ENCODE data around the gene CCNL2. TPM values are rescaled to one million over a fixed set of nuclear protein-coding genes. Genes with fewer than 3 reads are reported as not detected.

CCNL2 gene
- total RNA-seq, 1 experiment from 2014 or later, result 173 TPM

- Histone ChIP-seq H2BK120ac (ENCODE audit: low read depth, low read length, poor library complexity, severe bottlenecking) (no peak overlapping the region), H2BK20ac (ENCODE audit: low read depth, low read length, poor library complexity, severe bottlenecking) (no peak overlapping the region), H3K56ac (ENCODE audit: insufficient read length, low read depth, low read length) (no peak overlapping the region), H3K23ac (ENCODE audit: insufficient read length, low read depth, low read length) (no peak overlapping the region), H3K4me2 (ENCODE audit: insufficient read depth, insufficient read length, low read length) (no peak overlapping the region), H3K4ac (ENCODE audit: low read depth, low read length) (no peak overlapping the region), H2AFZ (ENCODE audit: low read length) (no peak overlapping the region), H2BK15ac (ENCODE audit: low read depth, low read length) (no peak overlapping the region), H3K14ac (ENCODE audit: insufficient read depth, low read length) (no peak overlapping the region), H3K79me1 (ENCODE audit: insufficient read depth, low read depth, low read length, poor library complexity, severe bottlenecking) (no peaks in the 10 kb centered on the region), H2AK5ac (ENCODE audit: insufficient read length, low read length) (no peak overlapping the region), H4K8ac (replicated peaks; ENCODE audit: insufficient read length, low read depth, low read length) (no peak overlapping the region), H3K79me2 (ENCODE audit: insufficient read depth, low read length) (no peaks in the 10 kb centered on the region), H3K23me2 (ENCODE audit: insufficient read length, low read depth, low read length, poor library complexity, severe bottlenecking) (no peaks in the 10 kb centered on the region), H3K27ac (ENCODE audit: insufficient read length, low read depth, low read length) (no peak overlapping the region), H2BK12ac (ENCODE audit: insufficient read length, low read depth, low read length) (no peak overlapping the region), H4K20me1 (ENCODE audit: control insufficient read depth, insufficient read depth, insufficient read length) (no peaks in the 10 kb centered on the region), H4K91ac (ENCODE audit: insufficient read length, low read depth, low read length) (no peak overlapping the region), H3K4me1 (ENCODE audit: insufficient read depth, low read length) (no peaks in the 10 kb centered on the region), H4K5ac (ENCODE audit: insufficient read length, low read depth, low read length) (no peak overlapping the region), H3K9ac (ENCODE audit: extremely low read depth, insufficient read length, low read length) (no peak overlapping the region), H3T11ph (ENCODE audit: low read length) (no peak overlapping the region), H3K9me3 (ENCODE audit: control insufficient read depth, low read depth, low read length) (no peaks in the 10 kb centered on the region), H3K27me3 (ENCODE audit: insufficient read depth, low read length) (no peaks in the 10 kb centered on the region), H2BK5ac (ENCODE audit: insufficient read length, low read length) (no peak overlapping the region), H3K18ac (ENCODE audit: insufficient read length, low read depth, low read length) (no peak overlapping the region)
- TF ChIP-seq CTCF (conservative IDR thresholded peaks at IDR 0.05), result no peak
- no peak for DNase-seq
- Mint-ChIP-seq H3K9me3 (no peaks in the 10 kb centered on the region), H3K4me1 (peaks cover 4% of the 10 kb centered on the region in 2 experiments; a peak in 1 of 4 replicates), H3K4me3 (no peak overlapping the region), H3K27ac (peak overlapping the region in 1 of 3 experiments; percentile 11; a peak in 1 of 7 replicates), H3K27me3 (ENCODE audit: low read depth) (no peaks in the 10 kb centered on the region), H3K36me3 (ENCODE audit: insufficient read depth in 1 of 3, low read depth in 3 of 3) (peaks cover 51 to 82% (median 65%) of the 10 kb centered on the region in 3 experiments; a peak in 6 of 7 replicates)
- no CpG with 5 or more reads among the region's 50 CpGs for WGBS (ENCODE audit: extremely low coverage, insufficient read length, low lambda C conversion rate)
Observed at GRCh38 chr1:1387098-1388077, 11.7 kb downstream of the CCNL2 start.
